Omental fat pad (tissue), 4 donors: ENCODE measurements around the gene PXDN. TPM values are rescaled to one million over a fixed set of nuclear protein-coding genes. Genes with fewer than 3 reads are reported as not detected.

Experiments
- ATAC-seq: fragments of 150-250 bp; one replicate; pipeline ENCODE4 v1.9.1; 2016; ENCODE audit warnings: mild to moderate bottlenecking, moderate library complexity; ENCODE audit not compliant: low FRiP score
- DNase-seq: peaks from one replicate; pipeline ENCODE4 v3.0.0-alpha.2; 2019; ENCODE audit warnings: low spot score
- total RNA-seq, 4 donors: library from RNA; depleted of rRNA; stranded (reverse); fragments of >200 nt; gene quantifications; one replicate each; pipeline ENCODE4 v1.1.0, GENCODE V29; 2016
- TF ChIP-seq, protein P1 (sequence below), 3 donors: fragments of 450-650 bp; IDR thresholded peaks; one replicate each; pipeline ENCODE4 v1.5.1; 2016 to 2017; ENCODE audit warnings: antibody characterized with exemption in 3 of 3, mild to moderate bottlenecking in 3 of 3, moderate library complexity in 2 of 3

The PXDN gene
- total RNA-seq, 4 donors from 2014 or later, result 81.2 to 228 (median 112) TPM

DNA sequence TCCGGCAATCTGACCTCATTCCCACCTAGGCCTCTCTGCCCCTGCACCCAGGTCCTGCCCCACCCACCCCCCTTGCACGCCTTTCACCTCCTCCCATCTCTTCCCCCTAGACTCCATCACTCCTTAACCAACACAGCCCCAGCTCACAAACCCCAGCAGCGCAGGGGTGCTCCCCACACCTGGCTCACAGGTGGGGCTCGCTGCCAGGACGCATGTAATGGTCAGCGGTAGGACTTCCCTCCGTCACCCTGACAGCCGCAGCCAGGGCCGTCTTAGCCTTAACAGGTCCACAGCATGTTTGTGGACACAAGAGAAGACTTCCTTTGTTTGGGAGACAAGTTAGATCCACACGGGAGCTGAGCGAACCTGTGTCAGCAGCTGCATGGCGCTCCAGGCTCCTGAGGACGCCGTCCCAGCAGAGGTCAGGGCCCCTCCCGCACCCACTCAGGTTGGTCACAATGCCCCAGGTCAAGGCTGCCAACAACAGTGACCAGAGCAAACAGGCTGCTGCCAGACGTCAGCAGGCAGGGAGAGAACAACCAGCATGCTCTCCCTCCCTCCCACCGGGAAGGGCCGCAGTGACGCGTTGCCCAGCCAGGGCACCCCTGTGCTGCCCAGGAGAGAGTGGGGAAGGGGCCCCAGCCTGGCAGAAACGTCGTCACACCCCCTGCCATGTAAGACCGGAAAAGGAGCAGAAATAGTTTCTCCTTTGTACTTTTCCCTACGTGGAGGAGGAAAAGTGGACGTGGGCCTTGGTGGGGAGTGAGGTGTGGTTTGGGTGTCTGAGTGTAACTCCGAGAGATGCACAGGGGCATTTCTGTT is 68.0 kb downstream of the PXDN start:
- TF ChIP-seq, protein P1, sequence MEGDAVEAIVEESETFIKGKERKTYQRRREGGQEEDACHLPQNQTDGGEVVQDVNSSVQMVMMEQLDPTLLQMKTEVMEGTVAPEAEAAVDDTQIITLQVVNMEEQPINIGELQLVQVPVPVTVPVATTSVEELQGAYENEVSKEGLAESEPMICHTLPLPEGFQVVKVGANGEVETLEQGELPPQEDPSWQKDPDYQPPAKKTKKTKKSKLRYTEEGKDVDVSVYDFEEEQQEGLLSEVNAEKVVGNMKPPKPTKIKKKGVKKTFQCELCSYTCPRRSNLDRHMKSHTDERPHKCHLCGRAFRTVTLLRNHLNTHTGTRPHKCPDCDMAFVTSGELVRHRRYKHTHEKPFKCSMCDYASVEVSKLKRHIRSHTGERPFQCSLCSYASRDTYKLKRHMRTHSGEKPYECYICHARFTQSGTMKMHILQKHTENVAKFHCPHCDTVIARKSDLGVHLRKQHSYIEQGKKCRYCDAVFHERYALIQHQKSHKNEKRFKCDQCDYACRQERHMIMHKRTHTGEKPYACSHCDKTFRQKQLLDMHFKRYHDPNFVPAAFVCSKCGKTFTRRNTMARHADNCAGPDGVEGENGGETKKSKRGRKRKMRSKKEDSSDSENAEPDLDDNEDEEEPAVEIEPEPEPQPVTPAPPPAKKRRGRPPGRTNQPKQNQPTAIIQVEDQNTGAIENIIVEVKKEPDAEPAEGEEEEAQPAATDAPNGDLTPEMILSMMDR (IDR thresholded peaks at IDR 0.05), result no peak
- DNase-seq (no peak), ATAC-seq (no peak)

GRCh38 chr2:1675633-1676032 is 68.7 kb downstream of the PXDN start:
- TF ChIP-seq, protein P1 (IDR thresholded peaks at IDR 0.05), result no peak
- DNase-seq (no peak), ATAC-seq (peak; percentile 70)

DNA sequence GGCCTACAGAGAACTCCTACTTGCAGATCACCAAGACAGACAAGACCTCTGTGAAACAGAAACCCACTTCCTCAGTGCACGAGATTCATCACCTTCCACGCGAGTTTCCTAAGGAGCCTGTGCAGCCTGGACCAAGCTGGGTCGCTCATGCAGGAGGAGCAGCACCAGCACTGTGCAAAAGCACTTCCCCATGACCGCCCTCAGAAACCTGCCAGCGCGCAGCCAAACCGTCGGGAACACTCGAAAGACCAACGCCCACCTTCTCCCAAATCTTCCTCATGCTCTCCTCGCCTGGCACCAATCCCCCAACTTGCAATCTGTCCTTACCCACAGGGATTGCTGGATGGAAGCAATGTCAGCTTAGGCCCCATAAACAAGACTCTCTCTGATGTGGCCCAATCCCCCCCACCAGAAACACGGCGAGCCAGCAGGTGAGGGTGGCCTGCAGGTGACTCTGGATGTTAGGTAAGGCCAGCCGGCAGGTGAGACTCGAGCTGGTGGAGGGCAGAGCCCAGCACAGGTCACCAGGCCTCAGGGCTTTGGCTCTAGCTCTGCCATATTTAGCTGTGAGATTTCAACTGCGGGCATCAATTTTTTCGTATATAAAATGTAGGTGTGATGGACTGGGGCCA is 69.4 kb downstream of the PXDN start:
- TF ChIP-seq, protein P1 (IDR thresholded peaks at IDR 0.05), result no peak
- DNase-seq, result no peak
- ATAC-seq, result no peak

DNA sequence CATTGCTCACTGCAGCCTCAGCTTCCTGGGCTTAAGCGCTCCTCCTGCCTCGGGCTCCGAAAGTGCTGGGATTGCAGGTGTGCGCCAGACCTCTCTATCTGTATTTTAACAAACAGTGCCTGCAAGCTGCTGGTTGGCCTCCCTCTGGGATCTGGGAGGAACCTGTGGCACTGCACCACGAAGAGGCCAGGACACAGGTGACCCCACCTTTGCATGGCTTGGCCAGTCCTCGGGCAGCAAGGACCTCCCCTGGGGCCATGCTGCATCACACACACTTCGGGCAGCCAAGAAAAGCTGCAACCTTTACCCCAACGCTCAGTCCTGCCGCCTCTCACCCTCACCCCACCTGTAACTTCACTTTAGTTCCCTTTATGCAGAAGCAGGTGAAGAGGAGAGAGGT is 70.0 kb downstream of the PXDN start:
- DNase-seq (no peak), ATAC-seq (no peak)
- TF ChIP-seq, protein P1 (IDR thresholded peaks at IDR 0.05), result no peak

- DNase-seq (no peak), ATAC-seq (no peak)
- TF ChIP-seq, protein P1 (IDR thresholded peaks at IDR 0.05), result no peak
Measured at GRCh38 chr2:1673160-1673944, 71.0 kb downstream of the PXDN start.

DNA sequence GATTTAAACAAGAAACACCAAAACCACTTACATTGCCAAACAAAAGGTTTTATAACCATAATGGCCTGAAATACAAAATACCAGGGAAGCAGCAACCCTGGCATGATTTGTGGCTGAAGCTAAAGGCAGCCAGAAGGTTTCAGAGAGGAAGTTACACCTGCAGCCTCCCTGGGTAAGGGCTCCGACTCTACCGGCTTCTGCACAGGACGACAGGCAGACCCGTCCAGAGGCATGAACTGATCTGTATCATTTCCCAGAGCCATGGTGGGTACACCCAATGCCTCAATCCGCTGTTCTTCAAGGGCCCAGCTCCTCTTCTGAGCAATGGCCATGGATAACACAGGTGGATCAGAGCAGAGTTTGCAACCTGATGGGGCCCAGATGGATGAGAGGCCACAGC is 71.6 kb downstream of the PXDN start:
- DNase-seq (no peak), ATAC-seq (no peak)
- TF ChIP-seq, protein P1 (IDR thresholded peaks at IDR 0.05), result no peak
